CD14-positive monocyte (primary cell): ENCODE measurements around the gene TMOD1. TPM values are rescaled to one million over a fixed set of nuclear protein-coding genes. Genes with fewer than 3 reads are reported as not detected.

ENCODE experiments used
- DNase-seq, 3 donors: peaks; one replicate each; pipeline ENCODE4 v3.0.0-alpha.2; 2011 to 2022
- H2AFZ ChIP-seq: 2 replicates; pipeline ENCODE4 v1.6.0; 2012; ENCODE audit warnings: mild to moderate bottlenecking, low read depth, low read length, inconsistent platforms; ENCODE audit not compliant: insufficient read depth, poor library complexity, severe bottlenecking
- H3K27ac ChIP-seq, 2 donors: 1 replicate in 1 of 2; 2 replicates in 1 of 2; pipeline ENCODE4 v1.5.1; 2012 to 2013; ENCODE audit warnings: low read length in 2 of 2, control low read depth in 1 of 2, inconsistent platforms in 1 of 2, low read depth in 1 of 2, mild to moderate bottlenecking in 1 of 2
- H3K27me3 ChIP-seq, 2 donors: one replicate each; pipeline versions ENCODE4 v1.6.0 to v1.6.1; 2011 to 2013; ENCODE audit warnings: low read length in 2 of 2; ENCODE audit not compliant: control insufficient read depth in 2 of 2, insufficient read depth in 2 of 2
- H3K36me3 ChIP-seq, 2 donors: replicated peaks in 1 of 2; 1 replicate in 1 of 2; 2 replicates in 1 of 2; pipeline versions ENCODE4 v1.5.1 to v1.6.1; 2012 to 2013; ENCODE audit warnings: low read length in 2 of 2, control low read depth in 1 of 2, inconsistent platforms in 1 of 2, mild to moderate bottlenecking in 1 of 2; ENCODE audit not compliant: insufficient read depth in 2 of 2, control insufficient read depth in 1 of 2
- H3K4me1 ChIP-seq, 2 donors: 1 replicate in 1 of 2; 2 replicates in 1 of 2; pipeline versions ENCODE4 v1.5.1 to v1.6.1; 2012 to 2013; ENCODE audit warnings: low read length in 2 of 2, control low read depth in 1 of 2, inconsistent platforms in 1 of 2, mild to moderate bottlenecking in 1 of 2, moderate library complexity in 1 of 2; ENCODE audit not compliant: insufficient read depth in 2 of 2, control insufficient read depth in 1 of 2
- H3K4me2 ChIP-seq: replicated peaks from 2 replicates; pipeline ENCODE3; 2012; ENCODE audit warnings: low read length, moderate library complexity, mild to moderate bottlenecking; ENCODE audit not compliant: poor library complexity, severe bottlenecking; ENCODE audit errors: extremely low read depth
- H3K4me3 ChIP-seq, 3 experiments: fragments of 200-600 bp in 1 of 3; sonication (generic) in 1 of 3; replicated peaks in 1 of 3; 1 replicate in 2 of 3; 2 replicates in 1 of 3; pipeline ENCODE4 v1.5.1; 2011 to 2013; ENCODE audit warnings: low read length in 3 of 3, mild to moderate bottlenecking in 3 of 3, control low read depth in 2 of 3, low read depth in 2 of 3, inconsistent platforms in 1 of 3, moderate library complexity in 1 of 3
- H3K79me2 ChIP-seq: 2 replicates; pipeline ENCODE4 v1.6.0; 2012; ENCODE audit warnings: mild to moderate bottlenecking, control low read depth, inconsistent platforms, low read length, moderate library complexity; ENCODE audit not compliant: insufficient read depth
- H3K9ac ChIP-seq: 2 replicates; pipeline ENCODE4 v1.6.0; 2017; ENCODE audit warnings: low read length, mild to moderate bottlenecking; ENCODE audit not compliant: insufficient read depth, poor library complexity, severe bottlenecking
- H3K9me3 ChIP-seq, 2 donors: replicated peaks in 1 of 2; 1 replicate in 1 of 2; 2 replicates in 1 of 2; pipeline versions ENCODE4 v1.5.1 to v1.6.1; 2012 to 2013; ENCODE audit warnings: low read length in 2 of 2, control low read depth in 1 of 2; ENCODE audit not compliant: control insufficient read depth in 1 of 2, insufficient read depth in 1 of 2
- H4K20me1 ChIP-seq: 2 replicates; pipeline ENCODE4 v1.6.0; 2012; ENCODE audit warnings: mild to moderate bottlenecking, low read length, control low read depth, moderate library complexity; ENCODE audit not compliant: insufficient read depth
- H3K27ac Mint-ChIP-seq, 7 donors: one replicate each; pipeline ENCODE4 v1.8.0; 2020; ENCODE audit warnings: mild to moderate bottlenecking in 7 of 7, mixed read lengths in 7 of 7, moderate library complexity in 6 of 7, inconsistent platforms in 2 of 7
- H3K27me3 Mint-ChIP-seq, 3 donors: one replicate each; pipeline ENCODE4 v1.8.0; 2021 to 2022; ENCODE audit warnings: low read depth in 3 of 3, mild to moderate bottlenecking in 3 of 3, mixed read lengths in 3 of 3, moderate library complexity in 3 of 3, inconsistent platforms in 1 of 3
- H3K36me3 Mint-ChIP-seq, 2 donors: one replicate each; pipeline ENCODE4 v1.8.0; 2020; ENCODE audit warnings: mixed read lengths in 2 of 2, inconsistent platforms in 1 of 2, mild to moderate bottlenecking in 1 of 2
- H3K4me1 Mint-ChIP-seq: one replicate; pipeline ENCODE4 v1.8.0; 2020; ENCODE audit warnings: mild to moderate bottlenecking, mixed read lengths
- H3K4me3 Mint-ChIP-seq, 2 donors: one replicate each; pipeline ENCODE4 v1.8.0; 2020; ENCODE audit warnings: mild to moderate bottlenecking in 2 of 2, mixed read lengths in 2 of 2, moderate library complexity in 1 of 2
- H3K9me3 Mint-ChIP-seq, 7 donors: one replicate each; pipeline ENCODE4 v1.8.0; 2020 to 2022; ENCODE audit warnings: mixed read lengths in 7 of 7, mild to moderate bottlenecking in 6 of 7, moderate library complexity in 6 of 7, inconsistent platforms in 2 of 7
- WGBS: methylation state at CpG from one replicate; pipeline ENCODE4 v1.1.5; 2013; ENCODE audit warnings: missing lambda C conversion rate; ENCODE audit not compliant: insufficient coverage; 5-methylcytosine and 5-hydroxymethylcytosine counted together
- intact Hi-C, 2 donors: fragments of 100-400 bp; cut with micrococcal nuclease; formaldehyde crosslinking; loops; one replicate each; pipeline versions ENCODE4 v1.15.0 to v1.15.1; 2023
- polyA plus RNA-seq, 3 donors: library from polyadenylated mRNA; depleted of rRNA in 1 of 3; unstranded in 2 of 3; stranded (reverse) in 1 of 3; fragments of 300-500 nt in 2 of 3; fragments of >200 nt in 1 of 3; fragmentation: Illumina TruSeq in 2 of 3; gene quantifications; 1 replicate in 2 of 3; 2 replicates in 1 of 3; pipeline ENCODE4 v1.2.3, GENCODE V29; 2012 to 2021
- TF ChIP-seq, protein P1 (sequence below): fragments of 200-600 bp; IDR thresholded peaks from one replicate; pipeline ENCODE4 v1.8.0; 2022; ENCODE audit warnings: antibody characterized with exemption, mild to moderate bottlenecking

The TMOD1 gene
- polyA plus RNA-seq, 3 donors = 0.09 to 0.81 (median 0.59) TPM

DNA sequence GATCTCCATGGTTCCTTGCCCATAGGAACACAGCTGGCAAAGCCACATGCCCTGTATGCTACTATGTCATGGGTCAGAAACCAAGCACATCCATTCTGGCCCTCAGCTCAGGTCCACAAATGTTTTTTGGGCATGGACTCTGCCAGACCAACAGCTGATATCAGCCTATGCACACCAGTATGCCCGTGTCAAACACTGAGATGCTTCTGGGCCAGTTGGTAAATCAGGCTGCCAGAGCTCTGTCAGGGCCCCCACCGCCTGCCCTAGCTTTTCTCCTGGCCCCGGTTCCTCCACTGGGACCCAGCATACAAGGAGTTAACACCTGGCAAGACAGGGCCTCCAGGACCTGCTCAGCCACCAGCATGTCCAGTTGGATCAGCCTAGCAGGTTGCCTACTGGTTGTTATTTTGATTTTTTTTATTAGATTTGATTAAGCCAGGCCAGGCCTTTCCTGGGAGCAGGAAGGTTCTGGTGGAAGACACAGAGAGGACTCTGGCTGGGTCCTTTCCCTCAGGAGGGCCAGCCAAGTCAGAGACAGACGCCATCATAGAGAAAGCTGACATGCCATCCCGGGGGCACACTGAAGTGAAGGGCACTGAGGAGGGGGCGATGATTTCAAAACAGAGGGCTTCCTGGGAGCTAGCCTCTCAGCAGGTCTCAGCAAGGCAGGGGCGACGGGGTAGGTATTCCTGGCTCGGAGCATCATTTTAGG is 65.9 kb downstream of the TMOD1 start:
- Histone ChIP-seq H3K27ac (no peak overlapping the region), H3K9me3 (no peaks in the 10 kb centered on the region), H3K9ac (no peak overlapping the region), H2AFZ (no peak overlapping the region), H3K4me3 (no peak overlapping the region), H3K4me1 (no peaks in the 10 kb centered on the region), H4K20me1 (no peaks in the 10 kb centered on the region), H3K4me2 (no peak overlapping the region), H3K79me2 (no peaks in the 10 kb centered on the region), H3K27me3 (no peaks in the 10 kb centered on the region), H3K36me3 (no peaks in the 10 kb centered on the region)
- no peak for DNase-seq
- TF ChIP-seq, protein P1, sequence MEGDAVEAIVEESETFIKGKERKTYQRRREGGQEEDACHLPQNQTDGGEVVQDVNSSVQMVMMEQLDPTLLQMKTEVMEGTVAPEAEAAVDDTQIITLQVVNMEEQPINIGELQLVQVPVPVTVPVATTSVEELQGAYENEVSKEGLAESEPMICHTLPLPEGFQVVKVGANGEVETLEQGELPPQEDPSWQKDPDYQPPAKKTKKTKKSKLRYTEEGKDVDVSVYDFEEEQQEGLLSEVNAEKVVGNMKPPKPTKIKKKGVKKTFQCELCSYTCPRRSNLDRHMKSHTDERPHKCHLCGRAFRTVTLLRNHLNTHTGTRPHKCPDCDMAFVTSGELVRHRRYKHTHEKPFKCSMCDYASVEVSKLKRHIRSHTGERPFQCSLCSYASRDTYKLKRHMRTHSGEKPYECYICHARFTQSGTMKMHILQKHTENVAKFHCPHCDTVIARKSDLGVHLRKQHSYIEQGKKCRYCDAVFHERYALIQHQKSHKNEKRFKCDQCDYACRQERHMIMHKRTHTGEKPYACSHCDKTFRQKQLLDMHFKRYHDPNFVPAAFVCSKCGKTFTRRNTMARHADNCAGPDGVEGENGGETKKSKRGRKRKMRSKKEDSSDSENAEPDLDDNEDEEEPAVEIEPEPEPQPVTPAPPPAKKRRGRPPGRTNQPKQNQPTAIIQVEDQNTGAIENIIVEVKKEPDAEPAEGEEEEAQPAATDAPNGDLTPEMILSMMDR = no peak
- H3K27me3 Mint-ChIP-seq = peaks cover 0 to 4% (median 4%) of the 10 kb centered on the region in 3 donors
- no peak overlapping the region for H3K4me3 Mint-ChIP-seq
- no peaks in the 10 kb centered on the region for H3K4me1 Mint-ChIP-seq
- WGBS = 82% methylated on average over 6 of the region's 9 CpGs
- no peaks in the 10 kb centered on the region for H3K9me3 Mint-ChIP-seq
- H3K36me3 Mint-ChIP-seq = no peaks in the 10 kb centered on the region
- intact Hi-C loops = no loop called here
- peak overlapping the region in 1 of 7 donors; percentile 28 for H3K27ac Mint-ChIP-seq

DNA sequence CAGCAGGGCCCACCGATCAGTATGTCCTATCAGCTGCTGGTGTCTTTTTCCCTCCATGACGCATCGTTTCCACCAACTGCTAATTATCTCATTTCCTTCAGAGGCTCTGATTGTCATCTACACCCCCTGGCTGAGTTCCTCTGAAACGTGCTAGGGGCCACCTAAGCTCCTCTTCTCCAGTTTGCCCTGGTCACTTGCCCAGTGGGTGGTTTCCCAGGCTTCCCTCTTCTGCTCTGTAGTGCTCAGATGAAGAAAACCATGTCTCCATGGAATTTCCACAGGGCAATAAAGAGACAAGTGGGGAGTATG is 66.4 kb downstream of the TMOD1 start:
- intact Hi-C loops = no loop called here

More for the DNA sequence above, 66.4 kb downstream of the TMOD1 start:
- Histone ChIP-seq H3K9ac (no peak overlapping the region), H3K27me3 (no peaks in the 10 kb centered on the region), H3K9me3 (no peaks in the 10 kb centered on the region), H3K4me2 (no peak overlapping the region), H3K4me1 (no peaks in the 10 kb centered on the region), H3K27ac (no peak overlapping the region), H3K79me2 (no peaks in the 10 kb centered on the region), H4K20me1 (no peaks in the 10 kb centered on the region), H3K4me3 (no peak overlapping the region), H2AFZ (no peak overlapping the region), H3K36me3 (no peaks in the 10 kb centered on the region)
- Mint-ChIP-seq H3K4me3 (no peak overlapping the region), H3K36me3 (no peaks in the 10 kb centered on the region), H3K27ac (no peak overlapping the region), H3K4me1 (no peaks in the 10 kb centered on the region), H3K9me3 (no peaks in the 10 kb centered on the region), H3K27me3 (peaks cover 0 to 4% (median 4%) of the 10 kb centered on the region in 3 donors)
- no peak for DNase-seq
- TF ChIP-seq, protein P1 = no peak
- 29% methylated on average over 4 of the region's 4 CpGs for WGBS
